ENCODE data around the gene BTBD7.

DNA sequence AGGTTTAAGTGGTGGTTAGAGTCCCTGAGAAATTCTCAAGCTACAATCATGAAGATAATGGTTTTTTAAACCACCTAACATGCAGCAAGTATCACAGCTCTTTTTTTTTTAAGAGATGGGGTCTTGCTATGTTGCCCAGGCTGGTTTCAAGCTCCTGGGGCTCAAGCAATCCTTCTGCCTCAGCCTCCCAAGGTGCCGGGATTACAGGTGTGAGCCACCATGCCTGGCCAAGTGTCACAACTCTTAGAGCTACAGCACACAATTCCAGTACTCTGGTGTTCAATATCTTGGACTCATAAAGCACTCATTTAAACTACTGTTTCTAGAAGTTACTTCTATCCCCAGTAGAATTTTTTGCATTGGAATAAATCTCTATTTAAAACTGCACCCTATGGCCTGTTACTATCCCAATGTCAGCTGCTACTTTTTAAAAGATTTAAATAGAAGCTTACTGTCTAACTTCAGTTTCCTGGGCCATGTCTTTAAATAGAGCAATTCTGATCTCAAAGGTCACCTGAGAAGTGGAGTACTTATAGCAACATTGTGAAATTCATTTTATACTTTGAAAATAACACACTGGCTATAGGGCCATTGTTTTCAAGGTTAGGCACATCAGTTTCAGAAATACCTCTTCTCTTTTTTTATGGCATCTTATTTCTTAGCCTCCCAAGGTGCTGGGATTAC, 137.4 kb downstream of the BTBD7 start:
- no peak for TF ChIP-seq EZH2phosphoT487 (IDR thresholded peaks at IDR 0.05; ENCODE audit: unreplicated experiment)
- no peak for TF ChIP-seq POLR2AphosphoS5 (IDR thresholded peaks at IDR 0.05; ENCODE audit: low read depth)
- no peak for TF ChIP-seq EZH2 (IDR thresholded peaks at IDR 0.05; ENCODE audit: low read depth, unreplicated experiment)
- no peak for TF ChIP-seq NANOG (IDR thresholded peaks at IDR 0.05; ENCODE audit: borderline replicate concordance)
- no peak for TF ChIP-seq ETS1 (IDR thresholded peaks at IDR 0.05)
- TF ChIP-seq, protein P1, sequence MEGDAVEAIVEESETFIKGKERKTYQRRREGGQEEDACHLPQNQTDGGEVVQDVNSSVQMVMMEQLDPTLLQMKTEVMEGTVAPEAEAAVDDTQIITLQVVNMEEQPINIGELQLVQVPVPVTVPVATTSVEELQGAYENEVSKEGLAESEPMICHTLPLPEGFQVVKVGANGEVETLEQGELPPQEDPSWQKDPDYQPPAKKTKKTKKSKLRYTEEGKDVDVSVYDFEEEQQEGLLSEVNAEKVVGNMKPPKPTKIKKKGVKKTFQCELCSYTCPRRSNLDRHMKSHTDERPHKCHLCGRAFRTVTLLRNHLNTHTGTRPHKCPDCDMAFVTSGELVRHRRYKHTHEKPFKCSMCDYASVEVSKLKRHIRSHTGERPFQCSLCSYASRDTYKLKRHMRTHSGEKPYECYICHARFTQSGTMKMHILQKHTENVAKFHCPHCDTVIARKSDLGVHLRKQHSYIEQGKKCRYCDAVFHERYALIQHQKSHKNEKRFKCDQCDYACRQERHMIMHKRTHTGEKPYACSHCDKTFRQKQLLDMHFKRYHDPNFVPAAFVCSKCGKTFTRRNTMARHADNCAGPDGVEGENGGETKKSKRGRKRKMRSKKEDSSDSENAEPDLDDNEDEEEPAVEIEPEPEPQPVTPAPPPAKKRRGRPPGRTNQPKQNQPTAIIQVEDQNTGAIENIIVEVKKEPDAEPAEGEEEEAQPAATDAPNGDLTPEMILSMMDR (conservative IDR thresholded peaks at IDR 0.05; ENCODE audit: low read depth in 2 of 2) = no peak
- TF ChIP-seq, protein P2, sequence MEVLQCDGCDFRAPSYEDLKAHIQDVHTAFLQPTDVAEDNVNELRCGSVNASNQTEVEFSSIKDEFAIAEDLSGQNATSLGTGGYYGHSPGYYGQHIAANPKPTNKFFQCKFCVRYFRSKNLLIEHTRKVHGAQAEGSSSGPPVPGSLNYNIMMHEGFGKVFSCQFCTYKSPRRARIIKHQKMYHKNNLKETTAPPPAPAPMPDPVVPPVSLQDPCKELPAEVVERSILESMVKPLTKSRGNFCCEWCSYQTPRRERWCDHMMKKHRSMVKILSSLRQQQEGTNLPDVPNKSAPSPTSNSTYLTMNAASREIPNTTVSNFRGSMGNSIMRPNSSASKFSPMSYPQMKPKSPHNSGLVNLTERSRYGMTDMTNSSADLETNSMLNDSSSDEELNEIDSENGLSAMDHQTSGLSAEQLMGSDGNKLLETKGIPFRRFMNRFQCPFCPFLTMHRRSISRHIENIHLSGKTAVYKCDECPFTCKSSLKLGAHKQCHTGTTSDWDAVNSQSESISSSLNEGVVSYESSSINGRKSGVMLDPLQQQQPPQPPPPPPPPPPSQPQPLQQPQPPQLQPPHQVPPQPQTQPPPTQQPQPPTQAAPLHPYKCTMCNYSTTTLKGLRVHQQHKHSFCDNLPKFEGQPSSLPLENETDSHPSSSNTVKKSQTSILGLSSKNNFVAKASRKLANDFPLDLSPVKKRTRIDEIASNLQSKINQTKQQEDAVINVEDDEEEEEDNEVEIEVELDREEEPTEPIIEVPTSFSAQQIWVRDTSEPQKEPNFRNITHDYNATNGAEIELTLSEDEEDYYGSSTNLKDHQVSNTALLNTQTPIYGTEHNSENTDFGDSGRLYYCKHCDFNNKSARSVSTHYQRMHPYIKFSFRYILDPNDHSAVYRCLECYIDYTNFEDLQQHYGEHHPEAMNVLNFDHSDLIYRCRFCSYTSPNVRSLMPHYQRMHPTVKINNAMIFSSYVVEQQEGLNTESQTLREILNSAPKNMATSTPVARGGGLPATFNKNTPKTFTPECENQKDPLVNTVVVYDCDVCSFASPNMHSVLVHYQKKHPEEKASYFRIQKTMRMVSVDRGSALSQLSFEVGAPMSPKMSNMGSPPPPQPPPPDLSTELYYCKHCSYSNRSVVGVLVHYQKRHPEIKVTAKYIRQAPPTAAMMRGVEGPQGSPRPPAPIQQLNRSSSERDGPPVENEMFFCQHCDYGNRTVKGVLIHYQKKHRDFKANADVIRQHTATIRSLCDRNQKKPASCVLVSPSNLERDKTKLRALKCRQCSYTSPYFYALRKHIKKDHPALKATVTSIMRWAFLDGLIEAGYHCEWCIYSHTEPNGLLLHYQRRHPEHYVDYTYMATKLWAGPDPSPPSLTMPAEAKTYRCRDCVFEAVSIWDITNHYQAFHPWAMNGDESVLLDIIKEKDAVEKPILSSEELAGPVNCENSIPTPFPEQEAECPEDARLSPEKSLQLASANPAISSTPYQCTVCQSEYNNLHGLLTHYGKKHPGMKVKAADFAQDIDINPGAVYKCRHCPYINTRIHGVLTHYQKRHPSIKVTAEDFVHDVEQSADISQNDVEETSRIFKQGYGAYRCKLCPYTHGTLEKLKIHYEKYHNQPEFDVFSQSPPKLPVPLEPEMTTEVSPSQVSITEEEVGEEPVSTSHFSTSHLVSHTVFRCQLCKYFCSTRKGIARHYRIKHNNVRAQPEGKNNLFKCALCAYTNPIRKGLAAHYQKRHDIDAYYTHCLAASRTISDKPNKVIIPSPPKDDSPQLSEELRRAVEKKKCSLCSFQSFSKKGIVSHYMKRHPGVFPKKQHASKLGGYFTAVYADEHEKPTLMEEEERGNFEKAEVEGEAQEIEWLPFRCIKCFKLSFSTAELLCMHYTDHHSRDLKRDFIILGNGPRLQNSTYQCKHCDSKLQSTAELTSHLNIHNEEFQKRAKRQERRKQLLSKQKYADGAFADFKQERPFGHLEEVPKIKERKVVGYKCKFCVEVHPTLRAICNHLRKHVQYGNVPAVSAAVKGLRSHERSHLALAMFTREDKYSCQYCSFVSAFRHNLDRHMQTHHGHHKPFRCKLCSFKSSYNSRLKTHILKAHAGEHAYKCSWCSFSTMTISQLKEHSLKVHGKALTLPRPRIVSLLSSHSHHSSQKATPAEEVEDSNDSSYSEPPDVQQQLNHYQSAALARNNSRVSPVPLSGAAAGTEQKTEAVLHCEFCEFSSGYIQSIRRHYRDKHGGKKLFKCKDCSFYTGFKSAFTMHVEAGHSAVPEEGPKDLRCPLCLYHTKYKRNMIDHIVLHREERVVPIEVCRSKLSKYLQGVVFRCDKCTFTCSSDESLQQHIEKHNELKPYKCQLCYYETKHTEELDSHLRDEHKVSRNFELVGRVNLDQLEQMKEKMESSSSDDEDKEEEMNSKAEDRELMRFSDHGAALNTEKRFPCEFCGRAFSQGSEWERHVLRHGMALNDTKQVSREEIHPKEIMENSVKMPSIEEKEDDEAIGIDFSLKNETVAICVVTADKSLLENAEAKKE (CRISPR knock-in tag; IDR thresholded peaks at IDR 0.05) = no peak
- TF ChIP-seq, protein P3, sequence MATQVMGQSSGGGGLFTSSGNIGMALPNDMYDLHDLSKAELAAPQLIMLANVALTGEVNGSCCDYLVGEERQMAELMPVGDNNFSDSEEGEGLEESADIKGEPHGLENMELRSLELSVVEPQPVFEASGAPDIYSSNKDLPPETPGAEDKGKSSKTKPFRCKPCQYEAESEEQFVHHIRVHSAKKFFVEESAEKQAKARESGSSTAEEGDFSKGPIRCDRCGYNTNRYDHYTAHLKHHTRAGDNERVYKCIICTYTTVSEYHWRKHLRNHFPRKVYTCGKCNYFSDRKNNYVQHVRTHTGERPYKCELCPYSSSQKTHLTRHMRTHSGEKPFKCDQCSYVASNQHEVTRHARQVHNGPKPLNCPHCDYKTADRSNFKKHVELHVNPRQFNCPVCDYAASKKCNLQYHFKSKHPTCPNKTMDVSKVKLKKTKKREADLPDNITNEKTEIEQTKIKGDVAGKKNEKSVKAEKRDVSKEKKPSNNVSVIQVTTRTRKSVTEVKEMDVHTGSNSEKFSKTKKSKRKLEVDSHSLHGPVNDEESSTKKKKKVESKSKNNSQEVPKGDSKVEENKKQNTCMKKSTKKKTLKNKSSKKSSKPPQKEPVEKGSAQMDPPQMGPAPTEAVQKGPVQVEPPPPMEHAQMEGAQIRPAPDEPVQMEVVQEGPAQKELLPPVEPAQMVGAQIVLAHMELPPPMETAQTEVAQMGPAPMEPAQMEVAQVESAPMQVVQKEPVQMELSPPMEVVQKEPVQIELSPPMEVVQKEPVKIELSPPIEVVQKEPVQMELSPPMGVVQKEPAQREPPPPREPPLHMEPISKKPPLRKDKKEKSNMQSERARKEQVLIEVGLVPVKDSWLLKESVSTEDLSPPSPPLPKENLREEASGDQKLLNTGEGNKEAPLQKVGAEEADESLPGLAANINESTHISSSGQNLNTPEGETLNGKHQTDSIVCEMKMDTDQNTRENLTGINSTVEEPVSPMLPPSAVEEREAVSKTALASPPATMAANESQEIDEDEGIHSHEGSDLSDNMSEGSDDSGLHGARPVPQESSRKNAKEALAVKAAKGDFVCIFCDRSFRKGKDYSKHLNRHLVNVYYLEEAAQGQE (IDR thresholded peaks at IDR 0.05; ENCODE audit: unreplicated experiment) = no peak
- no peak for TF ChIP-seq JUNB (IDR thresholded peaks at IDR 0.05; ENCODE audit: unreplicated experiment)
- no peak for TF ChIP-seq CREB1 (CRISPR knock-in tag; IDR thresholded peaks at IDR 0.05; ENCODE audit: low read depth)
- no peak for TF ChIP-seq ZNF331 (CRISPR knock-in tag; IDR thresholded peaks at IDR 0.05; ENCODE audit: low read depth)

Measured in GM23338 (cell line).